H54 (cell line): ENCODE results near the gene ALDH3A1.
A peak's percentile ranks its signal among the peaks of the same experiment; 100 is the strongest.

ENCODE experiments used
- DNase-seq: peaks from one replicate; pipeline ENCODE4 v3.0.0; 2011; ENCODE audit warnings: low spot score, mixed read lengths; ENCODE audit not compliant: insufficient read length
- FAIRE-seq: peaks from 3 replicates; lab custom pipeline; 2011; peaks lifted over from hg19 to GRCh38; lab: Jason Lieb, UNC
- POLR2A ChIP-seq: IDR thresholded peaks from 2 replicates; pipeline ENCODE4 v1.6.1; 2011; ENCODE audit warnings: low read depth, mild to moderate bottlenecking, low read length

ALDH3A1 gene

DNA sequence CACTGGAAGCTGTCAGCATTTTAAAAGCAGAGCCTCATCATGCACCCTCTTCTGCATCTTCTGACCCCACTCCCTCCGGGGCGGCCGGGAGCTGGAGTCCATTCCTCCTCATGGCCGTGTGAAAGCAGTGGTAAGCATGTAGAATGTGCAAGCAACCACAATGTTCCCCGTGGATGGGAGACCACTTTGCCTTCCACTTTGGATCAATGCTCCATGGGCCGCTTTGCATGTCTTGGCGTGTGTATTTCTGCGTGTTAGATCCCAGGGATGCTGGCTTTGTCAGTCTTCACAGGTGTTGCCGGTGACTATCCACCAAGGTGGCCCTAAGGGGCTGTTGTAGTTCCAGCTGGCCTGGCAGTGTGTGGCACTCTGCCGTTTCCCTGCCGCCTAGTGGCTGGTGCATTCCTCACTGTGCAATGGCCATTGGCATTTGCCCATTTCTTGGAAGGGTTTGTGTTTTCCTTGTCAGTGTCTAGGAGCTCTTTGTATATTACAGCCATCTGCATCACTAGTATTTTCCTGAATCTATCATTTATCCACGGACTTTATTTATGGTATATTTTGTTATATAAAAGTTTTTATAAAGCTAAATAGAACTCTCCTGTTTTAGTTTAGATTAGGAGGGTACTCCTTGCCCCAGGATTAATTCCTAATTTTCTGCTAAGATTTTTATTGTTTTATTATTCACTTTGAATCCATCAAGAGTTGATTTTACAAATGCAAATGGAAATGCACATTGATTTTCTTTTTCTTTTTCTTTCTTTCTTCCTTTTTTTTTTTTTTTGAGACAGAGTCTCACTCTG is 5.8 kb upstream of the ALDH3A1 start:
- peak; percentile 79 for DNase-seq
- no peak for FAIRE-seq
- TF ChIP-seq POLR2A, result 0 out of 2 replicates have a peak, but pooled peaks have one; percentile 2

DNA sequence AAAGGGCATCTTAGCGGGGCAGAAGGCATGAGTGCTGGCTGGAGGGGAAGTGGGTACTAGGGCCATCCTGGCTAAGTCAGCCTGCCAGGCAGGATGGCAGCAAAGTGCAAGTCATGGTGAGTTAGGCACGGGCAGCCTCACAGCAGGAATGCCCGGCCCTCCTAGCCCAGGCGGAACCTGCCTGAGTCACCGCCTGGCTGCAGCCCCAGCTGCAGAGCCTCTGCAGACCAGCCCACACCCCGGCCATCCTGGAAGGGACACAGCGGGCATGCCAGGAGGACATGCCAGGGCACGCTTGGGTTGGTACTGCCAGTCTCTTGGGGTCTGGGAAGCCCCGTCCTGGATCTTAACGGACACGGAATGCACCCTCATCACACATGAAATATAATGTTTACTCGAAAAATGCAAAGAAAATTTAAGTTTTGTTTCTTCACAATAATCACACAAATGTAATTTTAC is 5.0 kb upstream of the ALDH3A1 start:
- peak; percentile 76 for TF ChIP-seq POLR2A
- peak; percentile 100 for DNase-seq
- FAIRE-seq, result peak; percentile 87

DNA sequence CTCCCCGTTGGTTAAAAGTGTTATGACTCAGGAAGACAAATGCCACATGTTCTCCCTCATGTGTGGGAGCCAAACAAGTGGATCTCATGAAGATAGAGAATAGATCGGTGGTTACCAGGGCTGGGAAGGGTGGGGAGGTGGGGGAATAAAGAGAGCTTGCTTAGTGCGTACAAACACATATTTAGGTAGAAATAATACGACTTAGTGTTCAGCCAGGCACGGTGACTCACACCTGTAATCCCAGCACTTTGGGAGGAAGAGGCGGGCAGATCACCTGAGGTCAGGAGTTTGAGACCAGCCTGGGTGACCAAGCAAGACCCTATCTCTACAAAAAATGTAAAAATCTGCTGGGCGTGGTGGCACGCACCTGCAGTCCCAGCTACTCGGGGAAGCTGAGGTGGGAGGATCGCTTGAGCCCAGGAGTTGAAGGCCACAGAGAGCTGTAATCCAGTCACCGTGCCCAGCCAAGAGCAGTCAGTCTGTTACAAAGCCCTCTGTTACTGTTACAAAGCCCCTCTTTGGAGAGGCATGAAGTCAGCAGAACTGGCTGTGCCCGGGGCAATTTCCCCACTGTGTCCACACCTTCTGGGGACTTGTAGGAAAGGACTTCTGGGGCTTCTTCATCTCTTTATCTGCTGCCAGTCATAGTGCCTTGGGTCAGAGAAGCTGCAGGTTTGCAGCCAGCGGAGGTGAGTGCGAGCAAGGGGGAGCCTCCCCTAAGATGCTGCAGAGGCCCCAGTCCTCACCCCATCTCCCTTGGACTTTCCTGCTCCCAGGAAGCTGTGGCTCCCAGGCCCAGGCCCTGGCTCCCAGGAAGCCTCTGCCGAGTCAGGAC is 4.3 kb upstream of the ALDH3A1 start:
- DNase-seq (no peak), FAIRE-seq (no peak)
- no peak for TF ChIP-seq POLR2A

DNA sequence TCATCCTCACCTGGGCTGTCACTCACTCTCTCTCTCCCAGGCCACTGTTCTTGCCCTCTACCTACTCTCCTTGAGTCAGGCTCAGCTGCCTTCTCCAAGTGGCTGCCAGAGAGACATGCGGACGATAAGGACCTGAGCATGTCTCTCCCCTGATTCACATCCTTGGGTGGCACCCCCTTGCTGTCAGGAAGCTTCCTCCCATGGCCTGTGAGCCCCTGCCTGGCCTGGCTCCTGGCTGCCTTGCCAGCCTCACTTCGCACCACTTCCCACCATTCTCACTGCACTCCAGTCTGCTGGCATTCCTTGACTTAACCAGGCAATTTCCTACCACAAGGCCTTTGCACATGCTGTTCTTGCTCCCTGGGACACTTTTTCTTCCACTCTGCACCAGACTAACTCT is 2.7 kb upstream of the ALDH3A1 start:
- TF ChIP-seq POLR2A, result peak; percentile 21; the same call in 1 of the 2 replicates
- FAIRE-seq, result no peak
- no peak for DNase-seq

DNA sequence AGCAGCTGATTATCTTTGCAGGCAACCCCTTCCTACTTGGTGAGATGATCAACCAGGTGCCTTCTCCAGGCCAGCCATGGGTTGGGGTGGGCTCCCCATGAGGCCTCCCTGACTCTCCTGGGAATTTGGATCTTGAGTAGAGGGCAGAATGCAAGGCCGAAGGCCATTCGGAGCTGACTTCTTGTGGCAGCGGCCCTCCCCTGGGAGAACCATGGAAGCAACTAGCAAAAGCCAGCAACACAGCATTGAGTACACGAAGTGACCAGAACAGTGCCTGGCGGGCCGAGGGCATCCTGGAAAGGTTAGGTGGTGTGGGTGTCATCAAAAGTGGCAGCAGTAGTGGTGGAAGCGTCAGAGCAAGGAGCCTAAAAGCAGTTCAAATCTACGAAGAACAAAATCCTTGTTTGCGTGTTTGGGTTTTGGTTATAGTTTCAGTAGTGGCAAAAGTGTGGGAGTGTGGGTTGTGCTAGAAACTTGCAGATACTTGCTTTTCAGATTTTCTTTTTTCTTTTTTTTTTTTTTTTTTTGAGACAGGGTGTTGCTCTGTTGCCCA is 2.0 kb upstream of the ALDH3A1 start:
- FAIRE-seq, result no peak
- DNase-seq, result no peak
- no peak for TF ChIP-seq POLR2A

DNA sequence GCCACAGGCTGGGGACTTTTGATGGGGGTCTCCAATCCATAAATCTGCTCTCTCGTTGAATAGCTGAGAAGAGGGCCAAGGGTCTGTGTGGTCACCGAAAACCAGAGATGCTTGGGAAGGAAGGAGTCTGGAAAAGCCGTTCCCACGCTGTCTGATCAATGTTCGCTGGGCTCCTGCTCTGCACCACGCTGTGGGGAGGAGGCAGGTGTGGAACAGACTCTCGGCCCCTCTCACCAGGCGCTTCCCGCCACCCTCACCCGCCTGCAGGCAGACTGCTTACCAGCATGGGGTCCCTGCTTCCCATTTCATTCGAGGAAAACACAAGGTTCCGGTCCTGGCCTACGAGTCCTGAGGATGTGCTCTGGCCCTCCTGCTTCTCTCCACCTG is 702 bp upstream of the ALDH3A1 start:
- FAIRE-seq (no peak), DNase-seq (no peak)
- no peak for TF ChIP-seq POLR2A

DNA sequence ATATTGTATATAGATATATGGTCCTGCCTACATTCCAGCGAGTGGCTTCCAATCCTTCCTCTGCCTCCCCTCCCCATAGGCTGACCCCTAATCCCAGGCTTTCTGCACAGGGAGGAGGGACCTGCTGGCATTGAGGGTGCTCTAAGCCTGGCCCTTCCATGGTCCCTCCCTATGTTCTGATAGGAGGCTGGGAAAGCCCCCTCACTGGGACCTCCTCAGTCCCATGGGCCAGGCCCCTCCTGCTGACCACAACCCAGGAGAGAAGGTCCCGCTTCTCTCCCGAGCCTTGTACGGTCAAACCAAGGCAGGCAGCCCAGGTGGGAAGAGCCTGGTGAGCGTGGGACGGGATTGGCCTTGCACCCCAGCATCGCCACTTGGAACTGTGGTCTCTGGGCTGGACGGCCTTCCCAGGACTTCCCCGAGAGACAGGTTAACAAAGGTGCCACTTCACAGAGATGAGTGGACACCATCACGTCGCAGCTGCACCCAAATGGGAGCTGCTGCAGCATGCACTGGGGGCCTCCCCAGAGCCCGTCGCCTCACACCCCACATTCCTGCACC is 859 bp downstream of the ALDH3A1 start:
- FAIRE-seq (no peak), DNase-seq (no peak)
- no peak for TF ChIP-seq POLR2A

DNA sequence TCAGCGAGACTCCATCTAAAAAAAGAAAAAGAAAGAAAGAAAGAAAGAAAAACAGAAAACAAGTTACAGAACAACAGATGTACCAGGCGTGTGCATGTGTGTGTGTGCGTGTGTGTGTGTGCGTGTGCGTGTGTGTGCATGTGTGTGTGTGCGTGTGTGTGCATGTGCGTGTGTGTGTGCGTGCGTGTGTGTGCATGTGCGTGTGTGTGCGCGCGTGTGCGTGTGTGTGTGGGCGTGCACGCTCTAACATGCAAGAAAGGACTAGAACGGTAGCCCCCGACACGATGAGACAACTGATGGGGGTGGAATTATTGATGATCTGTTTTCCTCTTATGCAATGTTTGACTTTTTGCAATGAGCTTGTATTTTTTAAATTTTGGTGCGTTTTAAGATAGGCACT is 1.6 kb downstream of the ALDH3A1 start:
- no peak for DNase-seq
- TF ChIP-seq POLR2A, result no peak
- FAIRE-seq, result no peak

DNA sequence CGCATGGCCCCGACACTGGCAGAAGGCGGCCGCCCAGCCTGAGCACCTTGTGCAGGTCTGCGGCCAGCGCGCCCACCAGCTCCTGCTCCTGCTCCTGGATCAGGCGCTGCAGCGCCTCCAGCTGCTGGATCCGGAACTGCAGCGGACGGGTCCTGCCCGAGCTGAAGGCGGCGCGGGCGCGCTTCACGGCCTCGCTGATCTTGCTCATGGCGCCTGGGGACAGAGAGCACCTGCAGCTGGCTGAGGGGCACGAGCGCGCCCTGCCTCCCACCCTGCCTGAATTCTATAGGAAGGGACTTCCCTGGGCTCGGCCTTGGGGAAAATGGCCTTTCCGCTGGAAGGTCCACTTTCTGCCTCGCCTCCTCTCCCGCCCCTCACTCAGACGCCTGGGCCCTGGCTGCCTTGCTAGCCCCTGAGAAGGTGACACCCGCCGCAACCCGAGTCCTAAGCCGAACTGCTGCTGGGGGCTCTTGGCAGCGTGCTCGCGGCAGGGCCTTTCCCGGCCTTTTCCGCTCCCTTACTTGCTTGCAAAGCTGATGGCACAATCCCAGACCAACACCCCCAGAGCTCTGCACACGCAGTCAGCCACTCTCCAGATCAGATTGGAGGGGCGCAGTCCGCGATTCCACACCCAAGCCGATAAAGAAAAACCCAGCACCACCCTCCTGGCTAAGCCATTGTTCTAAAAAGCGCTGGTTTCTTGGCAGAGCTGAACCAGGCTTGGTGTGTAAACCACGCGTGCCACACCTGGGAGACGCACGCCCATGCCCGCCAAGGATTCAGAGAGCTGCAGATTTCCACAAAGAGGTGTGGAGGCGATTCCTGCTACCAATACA is 3.0 kb downstream of the ALDH3A1 start:
- DNase-seq, result no peak
- no peak for FAIRE-seq

DNA sequence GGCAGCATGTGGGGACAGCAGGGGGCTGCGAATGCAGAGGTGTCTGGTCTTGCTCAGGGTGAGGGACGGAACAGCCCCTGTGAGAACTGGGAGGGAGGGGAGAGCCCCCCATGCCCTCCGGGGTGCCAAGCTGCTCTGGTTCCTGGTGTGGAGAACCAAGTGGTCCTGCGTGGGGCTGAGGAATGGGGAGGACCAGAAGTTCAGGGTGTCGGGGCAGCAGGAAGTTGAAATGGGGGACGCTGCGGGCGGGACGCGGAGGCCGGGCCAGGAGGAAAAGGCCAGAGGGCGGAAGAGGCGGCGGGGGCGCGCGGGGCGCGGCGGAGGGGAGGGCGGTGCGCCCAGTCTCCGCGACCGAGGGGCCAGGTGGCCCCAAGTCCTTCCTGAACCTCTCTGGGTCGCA is 3.6 kb downstream of the ALDH3A1 start:
- FAIRE-seq, result no peak
- no peak for TF ChIP-seq POLR2A
- no peak for DNase-seq

More for the DNA sequence above, 3.0 kb downstream of the ALDH3A1 start:
- no peak for TF ChIP-seq POLR2A

DNA sequence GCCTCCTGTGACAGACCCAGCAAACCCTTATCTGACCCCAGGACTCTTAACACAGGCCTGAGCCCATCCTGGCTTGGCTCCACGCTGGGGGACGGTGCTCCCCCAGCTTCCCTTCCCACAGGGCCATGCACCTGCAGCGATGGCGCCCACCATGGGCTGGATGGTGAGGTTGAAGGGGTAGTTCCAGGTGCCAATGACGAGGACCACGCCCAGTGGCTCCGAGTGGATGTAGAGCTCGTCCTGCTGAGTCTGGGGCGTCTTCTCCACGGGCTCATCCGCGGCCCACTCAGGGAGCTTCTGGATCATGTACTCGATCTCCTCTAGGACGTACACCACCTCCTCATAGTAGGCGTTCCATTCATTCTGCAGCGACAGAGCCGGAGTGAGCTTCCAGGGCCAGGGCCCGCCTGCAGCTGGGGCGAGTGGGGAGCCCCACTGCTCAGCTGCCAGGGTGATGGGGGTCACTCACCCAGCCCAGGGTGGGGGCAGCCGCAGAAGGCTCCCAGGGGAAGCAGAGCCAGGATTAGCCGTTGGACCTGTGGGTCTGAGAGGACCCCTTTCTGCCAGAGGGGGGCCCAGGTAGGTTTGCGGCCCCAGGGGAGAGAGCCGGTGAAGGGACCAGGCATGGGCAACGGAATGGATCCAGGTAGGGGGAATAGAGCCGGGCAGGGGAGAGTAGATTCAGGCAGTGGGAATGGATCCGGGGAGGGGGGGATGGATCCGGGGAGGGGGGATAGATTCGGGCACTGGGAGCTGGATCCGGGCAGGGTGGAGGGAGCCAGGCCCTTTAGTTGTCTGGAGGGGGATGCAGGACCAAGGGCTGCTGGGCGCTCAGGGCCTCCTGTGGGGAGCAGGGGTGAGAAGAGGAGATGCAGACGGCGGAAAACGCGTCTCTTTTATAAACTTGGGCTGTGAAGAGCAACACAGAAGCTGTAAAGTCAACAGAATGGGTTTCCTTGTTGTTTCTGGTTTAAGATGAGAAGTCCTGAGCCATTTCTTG is 4.7 kb downstream of the ALDH3A1 start:
- no peak for TF ChIP-seq POLR2A
- no peak for FAIRE-seq

DNA sequence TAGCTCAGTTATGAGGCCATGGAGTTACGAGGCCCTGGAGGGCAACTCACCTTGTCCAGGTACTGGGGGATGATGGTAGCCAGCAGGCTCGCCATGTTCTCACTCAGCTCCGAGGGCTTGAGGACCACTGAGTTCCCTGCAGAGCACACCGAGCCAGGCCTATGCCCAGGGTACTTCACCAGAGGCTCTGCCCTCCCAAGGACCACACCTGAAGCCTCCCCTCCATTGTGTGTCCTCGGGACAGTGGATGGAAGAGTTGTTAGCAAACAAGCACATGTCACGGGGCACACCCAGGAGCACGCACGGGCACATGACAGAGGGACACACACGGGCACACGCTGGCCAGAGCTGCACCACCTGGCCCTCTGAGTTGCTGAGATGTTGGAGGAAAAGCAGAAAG is 5.6 kb downstream of the ALDH3A1 start:
- no peak for TF ChIP-seq POLR2A
- no peak for FAIRE-seq
- no peak for DNase-seq

More for the DNA sequence above, 4.7 kb downstream of the ALDH3A1 start:
- DNase-seq, result no peak
